IMR-90 (cell line): Measurements from ENCODE around the gene DDX39A. TPM values are rescaled to one million over a fixed set of nuclear protein-coding genes. Genes with fewer than 3 reads are reported as not detected.

Source experiments
- ATAC-seq: fragments of 200-7000 bp; cut with Tn5 transposase; 2 replicates; pipeline ENCODE4 v1.9.1; 2020; ENCODE audit warnings: low read depth, mild to moderate bottlenecking, moderate library complexity
- BruUV-seq: library from RNA; stranded (reverse); fragments of 400-500 nt; replicated peaks from 2 replicates; lab custom pipeline; 2021; lab: Mats Ljungman, UMichigan
- CTCF ChIA-PET: fragments of 300-600 bp; formaldehyde crosslinking; extraction: SDS; loops from one replicate; lab custom pipeline; 2021; ENCODE audit warnings: antibody characterized with exemption; lab: Yijun Ruan, JAX
- POLR2A ChIA-PET: fragments of 300-600 bp; sonication (Branson Sonifier 250); formaldehyde crosslinking; loops from one replicate; lab custom pipeline; 2022; ENCODE audit warnings: antibody characterized with exemption; ENCODE audit not compliant: unreplicated experiment; lab: Charles Lee
- DNase-seq: peaks from one replicate; pipeline ENCODE4 v3.0.0; 2013
- H2AFZ ChIP-seq: replicated peaks from 2 replicates; pipeline ENCODE3; 2013; ENCODE audit warnings: low read length, mild to moderate bottlenecking; ENCODE audit not compliant: poor library complexity
- H2AK5ac ChIP-seq: 2 replicates; pipeline ENCODE4 v1.6.1; 2013; ENCODE audit warnings: low read depth, low read length, inconsistent platforms
- H2AK9ac ChIP-seq: replicated peaks from 2 replicates; pipeline ENCODE3; 2013; ENCODE audit warnings: mild to moderate bottlenecking, low read depth, low read length, moderate library complexity; ENCODE audit not compliant: poor library complexity
- H2BK120ac ChIP-seq: 2 replicates; pipeline ENCODE4 v1.6.1; 2013; ENCODE audit warnings: low read depth, low read length, inconsistent platforms
- H2BK15ac ChIP-seq: 3 replicates; pipeline ENCODE4 v1.6.1; 2013; ENCODE audit warnings: low read depth, low read length, inconsistent platforms
- H2BK20ac ChIP-seq: 2 replicates; pipeline ENCODE4 v1.6.1; 2013; ENCODE audit warnings: low read depth, mild to moderate bottlenecking, inconsistent platforms, low read length, moderate library complexity
- H2BK5ac ChIP-seq: 2 replicates; pipeline ENCODE4 v1.6.1; 2013; ENCODE audit warnings: mild to moderate bottlenecking, low read depth, low read length, inconsistent platforms; ENCODE audit not compliant: poor library complexity, severe bottlenecking
- H3K14ac ChIP-seq: replicated peaks from 2 replicates; pipeline ENCODE4 v1.6.1; 2013; ENCODE audit warnings: low read depth, low read length, inconsistent platforms
- H3K18ac ChIP-seq: 2 replicates; pipeline ENCODE4 v1.6.1; 2013; ENCODE audit warnings: low read depth, low read length, control low read depth
- H3K23ac ChIP-seq: 2 replicates; pipeline ENCODE4 v1.6.1; 2013; ENCODE audit warnings: low read depth, low read length, inconsistent platforms
- H3K27ac ChIP-seq: 2 replicates; pipeline ENCODE4 v1.5.1; 2013; ENCODE audit warnings: mild to moderate bottlenecking, control low read depth, low read length; ENCODE audit not compliant: insufficient read depth
- H3K27me3 ChIP-seq: 2 replicates; pipeline ENCODE4 v1.6.1; 2013; ENCODE audit warnings: low read length; ENCODE audit not compliant: control insufficient read depth, insufficient read depth
- H3K36me3 ChIP-seq: 2 replicates; pipeline ENCODE4 v1.6.1; 2013; ENCODE audit warnings: low read length, mixed read lengths; ENCODE audit not compliant: control insufficient read depth, insufficient read depth
- H3K4ac ChIP-seq: 2 replicates; pipeline ENCODE4 v1.6.1; 2013; ENCODE audit warnings: low read depth, low read length, inconsistent platforms
- H3K4me1 ChIP-seq: 2 replicates; pipeline ENCODE4 v1.6.1; 2013; ENCODE audit warnings: low read length, mixed read lengths; ENCODE audit not compliant: control insufficient read depth, insufficient read depth
- H3K4me2 ChIP-seq: 2 replicates; pipeline ENCODE4 v1.6.1; 2013; ENCODE audit warnings: low read depth, mild to moderate bottlenecking, control low read depth, low read length, moderate library complexity
- H3K4me3 ChIP-seq: 2 replicates; pipeline ENCODE4 v1.5.1; 2013; ENCODE audit warnings: low read depth, mild to moderate bottlenecking, control low read depth, low read length, moderate library complexity; ENCODE audit not compliant: insufficient read depth
- H3K56ac ChIP-seq: 2 replicates; pipeline ENCODE4 v1.6.1; 2013; ENCODE audit warnings: low read length, inconsistent platforms; ENCODE audit not compliant: insufficient read depth; ENCODE audit errors: extremely low read depth
- H3K79me1 ChIP-seq, 2 experiments: 2 replicates each; pipeline ENCODE4 v1.6.1; 2013; ENCODE audit warnings: low read length in 2 of 2, inconsistent platforms in 1 of 2, low read depth in 1 of 2
- H3K9ac ChIP-seq: 2 replicates; pipeline ENCODE4 v1.6.1; 2013; ENCODE audit warnings: low read depth, low read length, control low read depth
- H3K9me1 ChIP-seq: 2 replicates; pipeline ENCODE4 v1.6.1; 2013; ENCODE audit warnings: low read length, inconsistent platforms; ENCODE audit not compliant: insufficient read depth
- H3K9me3 ChIP-seq: 2 replicates; pipeline ENCODE4 v1.6.1; 2013; ENCODE audit warnings: low read length; ENCODE audit not compliant: control insufficient read depth, insufficient read depth
- H4K20me1 ChIP-seq: 2 replicates; pipeline ENCODE4 v1.6.1; 2013; ENCODE audit warnings: low read length, inconsistent platforms; ENCODE audit not compliant: insufficient read depth
- H4K5ac ChIP-seq: 2 replicates; pipeline ENCODE4 v1.6.1; 2013; ENCODE audit warnings: mild to moderate bottlenecking, low read depth, low read length, control low read depth
- H4K8ac ChIP-seq, 2 experiments: 2 replicates each; pipeline ENCODE4 v1.6.1; 2013; ENCODE audit warnings: low read depth in 2 of 2, low read length in 2 of 2, control low read depth in 1 of 2, inconsistent platforms in 1 of 2
- H4K91ac ChIP-seq: 2 replicates; pipeline ENCODE4 v1.6.1; 2013; ENCODE audit warnings: low read depth, low read length, inconsistent platforms; ENCODE audit not compliant: insufficient read depth
- MXI1 ChIP-seq: IDR thresholded peaks from 2 replicates; pipeline ENCODE4 v1.6.1; 2012; ENCODE audit warnings: low read depth, mild to moderate bottlenecking, low read length, moderate library complexity, borderline replicate concordance
- NFE2L2 ChIP-seq: fragments of 150-350 bp; IDR thresholded peaks from 2 replicates; pipeline ENCODE4 v1.6.1; 2016; ENCODE audit warnings: low read depth, mild to moderate bottlenecking, low read length
- RAD21 ChIP-seq: IDR thresholded peaks from 2 replicates; pipeline ENCODE4 v1.6.1; 2012; ENCODE audit warnings: low read length, improper control_type of control experiment
- RCOR1 ChIP-seq: IDR thresholded peaks from 2 replicates; pipeline ENCODE4 v1.6.1; 2012; ENCODE audit warnings: mild to moderate bottlenecking, low read length, improper control_type of control experiment; ENCODE audit not compliant: insufficient replicate concordance
- WGBS, 2 experiments: methylation state at CpG; one replicate each; pipeline versions ENCODE4 v1.1.5 to v1.1.7; 2013; ENCODE audit warnings: missing lambda C conversion rate in 2 of 2; ENCODE audit not compliant: insufficient read length in 1 of 2; ENCODE audit errors: extremely low coverage in 2 of 2; 5-methylcytosine and 5-hydroxymethylcytosine counted together
- dilution Hi-C: fragments of 300-500 bp; cut with HindIII; formaldehyde crosslinking; loops from one replicate; pipeline ENCODE4 v1.14.3; 2018; ENCODE audit warnings: low sequenced_read_pairs; ENCODE audit not compliant: unreplicated experiment
- in situ Hi-C: fragments of 300-500 bp; cut with MboI; formaldehyde crosslinking; loops from 3 replicates; pipeline ENCODE4 v1.14.3; 2019; ENCODE audit warnings: low sequenced_read_pairs, inconsistent platforms, mixed read lengths
- intact Hi-C: fragments of 100-400 bp; cut with micrococcal nuclease; formaldehyde crosslinking; loops from 2 replicates; pipeline ENCODE4 v1.10.0; 2022
- polyA plus RNA-seq, 3 experiments: library from polyadenylated mRNA; depleted of rRNA; stranded (reverse); fragments of >200 nt; gene quantifications; 2 replicates each; pipeline ENCODE4 v1.2.3, GENCODE V29; 2012; ENCODE audit warnings: low replicate concordance in 1 of 3
- total RNA-seq: library from RNA; depleted of rRNA; stranded (reverse); fragments of >200 nt; gene quantifications from 2 replicates; pipeline ENCODE4 v1.2.3, GENCODE V29; 2012

Gene DDX39A
- total and polyA plus RNA-seq, 2 of the 4 experiments (the other 2 are of a cell fraction), result 82.5 to 83.0 TPM

DNA sequence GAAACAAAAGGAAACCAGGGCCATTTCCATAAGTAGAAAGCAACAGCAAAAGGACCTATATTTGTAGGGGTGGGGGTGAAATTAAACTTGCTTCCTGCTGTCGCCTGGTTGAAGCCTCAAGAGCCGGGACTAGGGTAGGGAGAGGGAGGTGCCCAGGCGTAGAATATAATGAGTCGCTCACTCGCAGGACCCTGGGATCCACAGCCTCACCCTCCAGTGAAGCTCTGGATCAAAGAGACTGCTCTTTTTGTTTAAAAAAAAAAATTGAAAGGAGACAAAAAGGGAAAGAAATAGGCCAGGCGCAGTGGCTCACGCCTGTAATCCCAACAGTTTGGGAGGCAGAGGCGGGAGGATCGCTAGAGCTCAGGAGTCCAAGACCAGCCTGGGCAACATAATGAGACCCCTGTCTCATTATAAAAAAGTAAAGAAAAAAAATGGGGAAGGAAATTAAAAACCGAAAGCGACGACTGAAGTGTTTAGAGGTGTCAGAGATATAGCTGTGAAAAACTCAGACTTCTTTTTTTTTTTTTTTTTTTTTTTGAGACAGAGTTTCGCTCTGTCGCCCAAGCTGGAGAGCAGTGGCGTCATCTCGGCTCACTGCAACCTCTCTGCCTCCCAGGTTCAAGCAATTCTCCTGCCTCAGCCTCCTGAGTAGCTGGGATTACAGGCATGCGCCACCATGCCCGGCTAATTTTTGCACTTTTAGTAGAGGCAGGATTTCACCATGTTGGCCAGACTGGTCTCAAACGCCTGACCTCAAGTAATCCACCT, 48.8 kb downstream of the DDX39A start:
- no peak overlapping the region for H3K4ac ChIP-seq
- no peak overlapping the region for H4K5ac ChIP-seq
- ChIA-PET CTCF (no interaction called here), POLR2A (no interaction called here)
- H3K4me1 ChIP-seq, result peaks cover 5% of the 10 kb centered on the region
- H3K9me3 ChIP-seq, result no peaks in the 10 kb centered on the region
- peak overlapping the region; percentile 5; the same call in 1 of the 2 replicates for H3K4me2 ChIP-seq
- H2AK5ac ChIP-seq, result no peak overlapping the region
- H3K27me3 ChIP-seq, result no peaks in the 10 kb centered on the region
- H2BK20ac ChIP-seq, result no peak overlapping the region; the same call in 1 of the 2 replicates
- dilution Hi-C loops, result no loop called here
- 80% methylated on average over 1 of the region's 19 CpGs; no CpG with 5 or more reads in 1 of the 2 experiments for WGBS, 2 experiments
- H4K20me1 ChIP-seq, result no peaks in the 10 kb centered on the region
- no peak overlapping the region for H2BK120ac ChIP-seq
- H3K79me1 ChIP-seq, result no peaks in the 10 kb centered on the region
- no peak overlapping the region for H3K4me3 ChIP-seq
- intact Hi-C loops, result no loop called here
- H2BK5ac ChIP-seq, result no peak overlapping the region
- no TSS peak for BruUV-seq
- in situ Hi-C loops, result no loop called here
- H3K23ac ChIP-seq, result no peak overlapping the region
- no peak overlapping the region for H3K9ac ChIP-seq
- no peak overlapping the region for H2AK9ac ChIP-seq
- no peak overlapping the region for H4K91ac ChIP-seq
- no peak overlapping the region for H3K14ac ChIP-seq
- no peak overlapping the region for H2BK15ac ChIP-seq
- no peak overlapping the region for H3K56ac ChIP-seq
- no peaks in the 10 kb centered on the region for H3K9me1 ChIP-seq
- DNase-seq (no peak), ATAC-seq (no peak)
- H3K27ac ChIP-seq, result no peak overlapping the region
- 0 out of 4 replicates have a peak overlapping the region, but pooled peaks of 1 of the 2 experiments have one; percentile 14 for H4K8ac ChIP-seq
- no peaks in the 10 kb centered on the region for H3K36me3 ChIP-seq
- H2AFZ ChIP-seq, result peak overlapping the region; percentile 70
- TF ChIP-seq NFE2L2 (no peak), MXI1 (no peak), RCOR1 (no peak), RAD21 (no peak)
- H3K18ac ChIP-seq, result no peak overlapping the region
